ENCODE results near the gene GPR68.

- TF ChIP-seq CTCF (optimal IDR thresholded peaks at IDR 0.05 in 1 of 3, IDR thresholded peaks at IDR 0.05 in 1 of 3, conservative IDR thresholded peaks at IDR 0.05 in 1 of 3; ENCODE audit: extremely low read depth in 1 of 3, insufficient read depth in 2 of 3, low read length in 3 of 3) = no peak
- TF ChIP-seq EZH2 (IDR thresholded peaks at IDR 0.05; ENCODE audit: low read length) = no peak
These were observed 26.5 kb downstream of the GPR68 start for GRCh38 chr14:91218014-91218413.

Measured in keratinocyte (primary cell).